GM12878 (cell line): ENCODE data around the gene CRISP2.

Experiments used
- CHD4 ChIP-seq: fragments of 200-600 bp; sonication (generic); IDR thresholded peaks from 2 replicates; pipeline ENCODE4 v1.6.1; 2016; ENCODE audit warnings: mild to moderate bottlenecking
- CTCF ChIP-seq, 3 experiments: IDR thresholded peaks in 2 of 3; conservative IDR thresholded peaks in 1 of 3; 2 replicates each; pipeline ENCODE4 v1.5.1; 2011; ENCODE audit warnings: low read depth in 3 of 3, low read length in 3 of 3, mild to moderate bottlenecking in 3 of 3, control low read depth in 2 of 3, moderate library complexity in 2 of 3, inconsistent platforms in 1 of 3, mixed read lengths in 1 of 3; ENCODE audit not compliant: control insufficient read depth in 2 of 3, insufficient read depth in 1 of 3; ENCODE audit errors: extremely low read depth in 1 of 3
- EED ChIP-seq: sonication (generic); IDR thresholded peaks from 2 replicates; pipeline ENCODE4 v1.6.1; 2016; ENCODE audit warnings: antibody characterized with exemption, low read depth
- EZH2 ChIP-seq: IDR thresholded peaks from 2 replicates; pipeline ENCODE4 v1.6.1; 2012; ENCODE audit warnings: low read depth, mild to moderate bottlenecking, control low read depth, inconsistent platforms, low read length, borderline replicate concordance; ENCODE audit not compliant: control insufficient read depth
- GABPA ChIP-seq: IDR thresholded peaks from 2 replicates; pipeline ENCODE4 v1.6.1; 2014; ENCODE audit warnings: antibody characterized with exemption, low read depth, mild to moderate bottlenecking, inconsistent platforms
- GATAD2B ChIP-seq: fragments of 450-650 bp; conservative IDR thresholded peaks from 2 replicates; pipeline ENCODE4 v1.6.1; 2017; ENCODE audit warnings: low read depth, mild to moderate bottlenecking, moderate library complexity
- SMC3 ChIP-seq: IDR thresholded peaks from 2 replicates; pipeline ENCODE4 v1.6.1; 2011; ENCODE audit warnings: low read length, improper control_type of control experiment, borderline replicate concordance
- TAF1 ChIP-seq: IDR thresholded peaks from 2 replicates; pipeline ENCODE4 v1.6.1; 2011; ENCODE audit warnings: mild to moderate bottlenecking, low read depth, low read length, borderline replicate concordance
- YBX1 ChIP-seq: fragments of 450-650 bp; IDR thresholded peaks from 2 replicates; pipeline ENCODE4 v1.6.1; 2016; ENCODE audit warnings: antibody characterized with exemption

GRCh38 chr6:49646130-49646824 lies 67.1 kb downstream of the CRISP2 start:
- TF ChIP-seq EZH2 (no peak), CHD4 (no peak), TAF1 (no peak), SMC3 (no peak), GATAD2B (no peak), YBX1 (no peak), CTCF (IDR thresholded peaks at IDR 0.05 in 2 of 3, conservative IDR thresholded peaks at IDR 0.05 in 1 of 3; ENCODE audit: control insufficient read depth in 2 of 3, extremely low read depth in 1 of 3, insufficient read depth in 1 of 3, low read depth in 3 of 3, low read length in 3 of 3) (no peak), EED (no peak), GABPA (no peak)
